Measurements from ENCODE around the gene DSE.

The DSE gene

DNA sequence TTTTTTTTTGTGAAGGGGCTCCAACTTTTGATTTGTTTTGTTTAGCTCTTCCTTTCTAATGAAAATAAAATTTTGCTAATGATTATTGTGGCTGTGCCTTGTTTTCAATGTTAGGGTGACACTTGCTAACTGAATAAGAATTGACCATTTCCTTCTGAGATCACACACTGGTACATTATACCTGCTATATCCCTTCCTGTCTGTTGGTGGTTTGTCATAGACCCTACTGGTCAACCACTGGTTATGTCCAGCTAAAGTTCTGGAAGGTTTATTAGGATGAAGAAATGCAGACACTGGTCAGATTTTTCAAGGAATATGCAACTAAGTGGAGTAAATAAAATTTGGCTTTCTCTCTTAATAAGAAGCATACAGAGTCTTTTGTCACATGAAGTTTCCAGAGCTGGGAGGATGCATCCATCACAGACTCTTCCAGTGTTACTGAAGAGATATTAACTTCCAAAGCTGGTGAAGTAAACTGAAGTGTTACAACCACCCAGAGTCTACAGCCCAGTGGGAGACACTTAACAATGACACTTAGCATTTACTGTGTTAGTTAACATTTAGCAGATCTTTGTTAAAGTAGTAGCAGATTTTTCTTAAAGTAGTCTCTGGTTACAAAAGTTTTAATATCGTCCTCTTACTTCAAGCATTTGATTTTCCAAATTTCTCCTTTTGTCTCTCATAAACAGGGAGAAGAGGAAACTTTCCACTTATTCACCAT, 121.0 kb downstream of the DSE start:
- DNase-seq, result no peak

DNA sequence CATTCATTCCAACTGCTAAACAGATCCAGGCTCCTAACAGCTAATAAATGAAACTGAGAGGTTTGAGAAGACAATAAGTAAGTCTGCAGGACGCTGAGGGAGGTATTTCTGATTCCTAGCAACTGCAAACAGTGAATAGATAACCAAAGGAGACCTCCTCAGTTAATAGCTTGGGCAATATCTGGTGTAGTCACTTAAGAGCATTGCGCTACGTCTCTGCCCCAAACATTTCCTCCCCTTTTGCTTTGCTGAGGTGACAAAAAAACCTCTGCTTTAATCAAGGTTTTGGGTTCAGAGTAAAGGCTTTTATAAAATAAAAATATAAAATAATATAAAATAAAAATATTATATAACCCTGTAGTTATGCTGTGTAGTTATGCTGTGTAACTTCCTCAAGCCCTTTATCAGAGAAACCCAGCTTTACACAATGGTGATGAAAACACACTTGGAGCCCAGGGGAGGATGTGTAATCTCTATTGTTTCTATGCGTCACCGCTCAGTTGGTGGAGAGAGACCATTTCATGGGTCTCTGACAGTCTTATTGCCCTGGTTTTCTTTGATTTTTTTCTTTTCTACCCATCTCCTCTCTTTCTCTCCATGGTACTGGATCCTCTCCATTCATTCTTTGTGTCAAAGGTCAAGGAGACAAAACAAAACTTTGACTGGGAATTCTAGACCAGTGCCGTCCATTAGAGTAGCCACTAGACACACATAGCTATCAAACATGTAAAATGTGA, 121.8 kb downstream of the DSE start:
- no peak for DNase-seq

Measured in NCI-H526 (cell line).